HG03175 (cell line): ENCODE data around the gene KRTDAP.

Experiments
- ATAC-seq: cut with Tn5 transposase; IDR thresholded peaks from one replicate; pipeline ENCODE4 v1.9.1; 2021; ENCODE audit warnings: mild to moderate bottlenecking, moderate library complexity; ENCODE audit not compliant: unreplicated experiment

The KRTDAP gene

GRCh38 chr19:35458192-35458591 lies 32.1 kb downstream of the KRTDAP start:
- ATAC-seq: no peak

- no peak for ATAC-seq
Observed at GRCh38 chr19:35457173-35457572, 33.1 kb downstream of the KRTDAP start.

DNA sequence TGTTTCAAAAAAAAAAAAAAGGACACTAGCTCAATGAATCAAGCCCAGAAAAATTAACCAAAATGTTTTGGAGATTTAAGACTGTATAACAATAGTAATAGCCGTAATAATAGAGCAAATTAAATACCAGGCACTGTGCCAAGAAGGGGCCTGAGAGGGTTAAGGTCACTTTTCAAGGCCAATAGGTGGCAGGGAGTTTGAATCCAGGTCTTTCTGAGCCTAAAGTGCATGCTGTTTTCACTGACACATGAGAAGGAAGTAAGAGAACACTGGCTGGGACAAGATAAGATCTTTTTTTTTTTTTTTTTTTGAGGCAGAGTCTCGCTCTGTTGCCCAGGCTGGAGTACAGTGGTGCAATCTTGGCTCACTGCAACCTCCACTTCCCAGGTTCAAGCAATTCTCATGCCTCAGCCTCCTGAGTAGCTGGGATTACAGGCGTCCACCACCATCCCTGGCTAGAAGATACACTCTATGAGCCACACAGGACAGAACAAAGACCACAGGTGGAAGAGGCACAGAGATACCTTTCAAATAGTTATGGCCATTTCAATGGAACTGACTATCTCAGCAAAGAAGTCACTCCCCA lies 34.6 kb downstream of the KRTDAP start:
- ATAC-seq: no peak

DNA sequence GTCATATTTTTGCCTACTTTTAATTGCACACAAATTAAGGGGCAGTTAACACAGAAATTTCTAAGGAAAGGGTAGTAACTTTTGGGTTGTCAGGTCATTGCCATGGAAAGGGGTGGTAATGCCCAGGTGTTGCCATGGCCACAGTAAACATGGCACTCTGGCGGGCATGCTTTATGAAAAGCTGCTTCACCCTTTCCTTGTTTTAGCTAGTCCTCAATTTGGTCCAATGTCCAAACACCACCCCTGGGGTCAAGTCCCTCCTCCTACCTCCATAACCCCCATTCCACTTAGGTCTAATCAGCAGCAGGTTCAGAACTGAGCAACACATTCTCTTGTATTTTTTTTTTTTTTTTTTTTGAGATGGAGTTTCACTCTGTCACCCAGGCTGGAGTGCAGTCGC lies 35.6 kb downstream of the KRTDAP start:
- ATAC-seq: no peak

- ATAC-seq: peak; percentile 51
Observed at GRCh38 chr19:35451338-35452096, 38.7 kb downstream of the KRTDAP start.

DNA sequence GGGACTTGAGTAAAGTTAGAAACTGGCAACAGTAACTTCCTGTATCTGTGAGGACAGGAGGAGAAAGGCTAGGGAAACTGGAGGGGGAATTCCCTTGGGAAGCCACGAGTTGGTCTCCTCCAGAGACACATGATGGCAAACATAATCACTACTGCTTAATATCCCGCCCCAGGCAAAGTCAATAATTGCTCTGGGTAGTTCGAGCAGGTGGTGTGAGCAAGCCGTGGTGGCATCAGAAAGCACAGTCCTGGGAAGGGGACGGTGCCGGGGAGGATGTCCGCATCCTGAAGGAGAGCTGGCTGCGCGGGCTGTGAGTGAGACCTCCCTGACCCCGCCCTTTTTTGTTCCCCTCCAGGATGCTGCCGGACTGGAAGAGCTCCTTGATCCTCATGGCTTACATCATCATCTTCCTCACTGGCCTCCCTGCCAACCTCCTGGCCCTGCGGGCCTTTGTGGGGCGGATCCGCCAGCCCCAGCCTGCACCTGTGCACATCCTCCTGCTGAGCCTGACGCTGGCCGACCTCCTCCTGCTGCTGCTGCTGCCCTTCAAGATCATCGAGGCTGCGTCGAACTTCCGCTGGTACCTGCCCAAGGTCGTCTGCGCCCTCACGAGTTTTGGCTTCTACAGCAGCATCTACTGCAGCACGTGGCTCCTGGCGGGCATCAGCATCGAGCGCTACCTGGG lies 40.8 kb downstream of the KRTDAP start:
- ATAC-seq: no peak

DNA sequence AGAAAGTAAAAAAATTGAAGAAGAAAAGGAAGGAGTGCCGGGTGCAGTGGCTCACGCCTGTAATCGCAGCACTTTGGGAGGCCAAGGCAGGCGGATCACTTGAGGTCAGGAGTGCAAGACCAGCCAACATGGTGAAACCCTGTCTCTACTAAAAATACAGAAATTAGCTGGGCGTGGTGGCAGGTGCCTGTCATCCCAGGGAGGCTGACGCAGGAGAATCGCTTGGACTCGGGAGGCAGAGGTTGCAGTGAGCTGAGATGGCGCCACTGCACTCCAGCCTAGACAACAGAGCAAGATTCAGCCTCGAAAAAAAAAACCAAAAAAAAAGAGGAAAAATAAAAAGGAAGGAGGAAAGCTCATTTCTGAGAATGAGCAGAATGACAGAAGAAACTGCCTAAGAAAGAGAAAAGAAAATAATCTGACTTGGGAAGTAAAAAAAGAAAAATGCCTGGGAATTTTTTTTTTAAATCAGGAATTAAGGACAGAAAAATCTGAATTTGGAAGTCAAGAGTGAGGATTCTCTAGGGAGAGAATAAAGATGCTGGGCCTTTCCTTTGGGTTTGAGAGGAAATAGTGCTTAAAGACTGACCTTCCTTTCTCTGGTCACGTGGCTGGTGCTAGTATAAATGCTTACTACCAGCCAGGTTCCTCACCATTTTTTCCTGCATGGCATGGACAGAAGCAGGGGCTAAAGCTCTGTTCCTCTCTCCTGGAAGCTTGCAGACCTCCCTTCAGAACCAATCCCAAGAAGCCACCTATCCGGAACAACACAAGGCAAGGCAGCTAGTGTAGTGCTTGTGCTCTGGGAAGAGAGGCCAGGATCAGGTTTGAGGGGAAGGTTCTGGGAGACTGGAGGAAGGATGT lies 42.4 kb downstream of the KRTDAP start, which contains the start of gene FFAR2:
Gene FFAR2, plus strand, starts transcription at position 652 of the 864 bp plus-strand sequence. CDS start 1,458 bp downstream, outside the sequence.
- ATAC-seq: no peak

- no peak for ATAC-seq
Observed at GRCh38 chr19:35445826-35446593, 44.3 kb downstream of the KRTDAP start.

GRCh38 chr19:35444735-35445134 lies 45.5 kb downstream of the KRTDAP start:
- ATAC-seq: no peak

GRCh38 chr19:35442091-35442490 lies 48.2 kb downstream of the KRTDAP start:
- no peak for ATAC-seq

GRCh38 chr19:35439921-35440320 lies 50.3 kb downstream of the KRTDAP start:
- ATAC-seq: no peak

DNA sequence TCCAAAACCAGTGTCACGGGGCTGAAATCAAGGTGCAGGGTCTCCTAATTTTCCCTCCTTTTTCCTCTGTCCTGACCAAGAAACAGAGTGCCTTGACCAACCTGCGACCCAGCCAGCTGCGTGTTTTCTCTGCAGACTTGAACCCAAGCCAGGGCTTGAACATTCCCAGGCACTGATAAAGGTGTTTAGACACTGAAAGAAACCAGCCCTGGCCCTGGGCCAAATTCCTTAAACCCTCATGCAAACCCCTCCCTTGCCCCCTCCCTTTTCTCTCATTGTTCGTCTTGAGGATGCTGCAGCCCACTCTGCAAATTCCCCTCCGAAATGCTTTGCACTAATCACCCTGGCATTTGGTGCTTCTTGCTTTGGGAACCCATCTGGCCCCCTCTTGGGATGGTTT lies 51.7 kb downstream of the KRTDAP start:
- no peak for ATAC-seq

DNA sequence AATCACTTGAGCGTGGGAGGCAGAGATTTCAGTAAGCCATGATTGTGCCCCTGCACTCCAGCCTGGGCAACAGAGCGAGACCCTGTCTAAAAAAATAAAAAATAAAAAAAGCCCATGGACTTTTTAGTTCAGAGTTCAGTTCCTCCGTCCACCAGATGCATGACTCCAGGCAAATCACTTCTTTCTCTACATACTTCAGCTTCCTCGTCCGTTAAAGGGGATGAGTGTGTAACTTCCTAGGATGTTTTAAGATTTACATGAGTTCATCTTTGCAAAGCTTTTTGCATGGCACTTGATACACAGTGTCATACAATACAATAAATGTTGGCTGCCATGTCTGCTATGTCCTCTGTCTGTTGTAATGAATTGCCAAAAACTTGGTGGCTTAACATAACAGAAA lies 52.2 kb downstream of the KRTDAP start:
- no peak for ATAC-seq

GRCh38 chr19:35437406-35437951 lies 52.8 kb downstream of the KRTDAP start:
- ATAC-seq: no peak
